NCI-H128 (cell line): ENCODE results near the gene ZNF106.
A peak's percentile ranks its signal among the peaks of the same experiment; 100 is the strongest.

Source experiments
- DNase-seq: peaks from one replicate; lab custom pipeline; 2025; ENCODE audit not compliant: unreplicated experiment; lab: John Stamatoyannopoulos, UW

Gene ZNF106

DNA sequence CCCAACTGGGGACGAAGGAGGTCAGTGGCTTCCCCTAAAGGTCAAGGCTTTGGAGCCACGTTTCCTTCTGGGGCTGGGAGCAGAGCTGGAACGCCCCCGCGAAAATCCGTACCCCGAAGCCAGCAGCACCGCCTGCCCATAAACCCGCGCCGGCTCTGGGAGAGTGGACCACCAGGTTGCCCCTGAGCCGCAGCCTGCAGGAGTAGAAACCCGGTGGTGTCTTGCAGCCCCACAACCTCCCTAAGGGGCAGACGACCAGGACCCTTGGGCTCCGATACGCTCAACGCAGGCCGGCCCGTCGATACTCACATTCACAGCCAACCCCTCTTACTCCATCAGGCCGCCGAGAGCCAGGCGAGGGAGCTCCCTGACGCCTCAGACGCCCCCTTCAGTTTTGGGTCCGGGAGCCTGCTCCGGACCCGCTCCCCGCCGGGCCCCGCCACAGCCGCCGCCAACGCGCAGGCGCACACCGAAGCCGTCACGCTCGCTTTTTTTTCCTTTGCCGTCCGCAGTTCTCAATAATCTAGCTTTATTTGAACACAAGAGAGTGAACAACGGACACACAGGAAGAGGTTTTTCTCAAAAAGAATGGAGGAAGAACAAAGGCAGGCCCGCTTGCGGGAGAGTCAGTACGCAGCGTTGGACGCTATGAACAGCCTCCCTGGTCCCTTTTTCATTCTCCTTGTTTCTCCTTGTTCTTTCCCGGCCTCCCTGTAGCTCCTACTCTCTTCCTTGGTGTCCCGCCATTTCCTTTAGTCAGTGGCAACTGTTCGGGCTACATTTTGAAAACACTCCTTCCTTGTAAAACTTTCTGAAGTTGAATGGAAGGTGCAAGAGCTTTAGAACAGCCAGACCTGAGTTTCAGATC is at the start of gene ZNF106:
ZNF106 (minus strand) TSS at position 471 of the 868 bp plus-strand sequence. CDS start 18,852 bp downstream, outside the sequence.
- DNase-seq: peak; percentile 44

DNA sequence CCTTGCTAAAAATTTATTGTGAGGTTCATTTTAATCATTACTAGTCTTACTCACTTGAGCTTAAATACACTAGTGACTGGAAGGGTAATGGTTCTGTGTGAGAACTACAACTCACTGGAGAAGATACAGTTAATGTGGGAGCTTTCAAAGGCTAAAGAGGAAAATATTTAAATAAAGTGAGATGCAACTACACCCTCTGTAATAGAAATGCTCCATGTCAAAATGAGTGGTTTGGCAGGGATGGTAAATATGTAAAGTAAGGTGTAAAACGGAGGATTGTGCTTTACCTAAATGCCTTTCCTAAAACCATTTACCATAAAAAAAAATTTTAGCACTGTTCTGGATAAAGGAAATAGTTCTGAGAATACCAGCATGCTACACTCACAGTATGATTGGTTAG is 42.3 kb upstream of the ZNF106 start:
- DNase-seq: no peak

DNA sequence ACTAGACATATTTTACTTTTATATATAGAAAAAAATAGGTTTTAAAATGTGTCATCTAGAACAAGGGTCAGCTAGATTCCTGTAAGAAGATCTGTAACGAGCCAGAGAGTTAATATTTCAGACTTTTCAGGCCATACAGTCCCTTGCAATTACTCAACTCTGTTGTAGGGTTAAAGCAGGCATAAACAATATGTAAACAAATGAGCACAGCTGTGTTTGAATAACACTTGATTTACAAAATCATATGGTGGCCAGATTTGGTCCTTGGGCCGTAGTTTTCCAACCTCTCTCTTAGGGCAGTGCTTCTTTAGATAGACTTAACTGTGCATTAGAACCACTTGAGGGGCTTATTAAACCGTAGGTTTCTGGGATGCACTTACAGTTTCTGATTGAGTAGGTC is 38.0 kb upstream of the ZNF106 start:
- no peak for DNase-seq

DNA sequence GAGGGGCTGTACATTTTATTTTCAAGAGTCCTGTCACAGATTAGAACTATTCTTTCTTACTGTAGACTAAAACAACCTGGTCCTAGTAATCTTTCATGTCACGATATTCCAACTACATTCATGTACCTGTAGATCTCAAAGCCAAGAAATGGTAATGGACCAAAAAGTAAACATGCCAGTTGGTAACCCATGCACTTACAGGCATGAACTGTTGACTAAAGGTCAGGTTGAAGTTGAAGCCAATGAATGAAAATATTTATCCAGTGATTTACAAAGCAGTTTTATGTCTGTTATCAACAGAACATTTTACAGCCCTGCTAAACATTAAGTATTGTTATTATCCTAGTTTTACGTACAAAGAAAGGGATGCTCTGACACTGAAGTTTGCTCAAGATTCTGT is 32.4 kb upstream of the ZNF106 start:
- DNase-seq: no peak

DNA sequence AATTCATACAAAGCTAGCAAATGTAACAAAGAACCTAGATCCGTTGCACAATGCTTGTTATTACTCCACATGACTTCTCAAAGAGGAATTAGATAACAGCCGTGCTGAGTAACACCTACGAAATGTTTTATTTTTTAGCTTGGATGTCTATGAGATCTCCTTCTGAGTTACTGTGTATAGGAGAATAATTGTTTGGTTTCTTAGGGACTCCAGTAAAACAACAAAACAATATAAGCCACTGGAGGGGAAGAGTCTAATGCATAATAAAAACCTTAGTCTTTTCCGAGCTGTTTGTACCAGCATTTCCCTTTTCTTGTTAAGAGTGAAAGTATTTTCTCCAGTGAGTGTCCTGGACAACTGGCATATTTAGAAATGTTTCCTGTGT is 20.1 kb upstream of the ZNF106 start:
- no peak for DNase-seq

DNA sequence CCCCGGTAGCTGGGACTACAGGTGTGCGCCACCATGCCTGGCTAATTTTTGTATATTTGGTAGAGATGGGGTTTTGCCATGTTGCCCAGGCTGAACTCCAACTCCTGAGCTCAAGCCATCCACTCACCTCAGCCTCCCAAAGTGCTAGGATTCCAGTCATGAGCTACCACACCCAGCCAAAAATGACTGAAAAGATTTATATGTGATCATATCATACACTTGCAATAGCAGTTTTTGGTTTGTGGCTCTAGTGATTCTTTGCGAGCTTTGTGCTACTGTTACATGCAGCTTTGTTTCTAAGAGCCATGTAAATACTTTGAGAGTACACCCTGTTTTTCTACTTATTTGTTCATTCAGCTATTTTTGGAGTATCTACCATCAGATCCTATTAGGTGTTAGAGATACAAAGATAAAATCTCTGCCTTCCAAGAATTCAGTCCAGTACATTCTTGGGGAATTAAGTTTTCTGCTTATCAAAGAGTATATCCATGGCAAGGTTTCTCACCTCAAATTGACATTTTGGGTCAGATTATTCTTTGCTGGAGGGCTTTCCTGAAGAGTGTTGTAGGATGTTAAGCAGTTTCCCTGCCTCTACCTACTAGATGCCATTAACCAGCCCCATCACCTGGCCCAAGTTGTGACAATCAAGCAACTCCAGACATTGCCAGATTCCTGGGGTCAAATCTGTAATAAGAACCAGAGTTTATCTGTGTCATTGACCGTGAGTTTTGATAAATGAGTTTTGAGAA is 19.5 kb upstream of the ZNF106 start:
- DNase-seq: no peak

DNA sequence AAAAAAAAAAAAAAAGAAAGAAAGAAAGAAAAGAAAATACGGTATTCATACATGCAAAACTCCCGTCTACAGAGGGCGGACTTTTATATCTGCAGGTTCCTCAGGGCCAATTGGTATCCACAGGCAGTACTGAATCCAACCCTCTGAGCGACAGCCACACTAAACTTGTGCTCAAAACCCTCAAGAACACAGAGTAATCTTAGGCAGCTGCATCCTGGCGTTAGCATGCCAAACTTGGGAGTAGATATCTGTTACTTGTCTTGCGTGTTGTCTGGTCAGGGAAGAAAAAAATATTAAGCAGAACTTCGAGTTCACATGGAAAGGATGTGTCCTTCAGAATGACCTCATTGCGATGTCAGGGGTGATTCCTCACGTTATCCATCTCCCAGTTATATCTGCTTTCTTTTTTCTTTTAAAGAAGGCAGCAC is 17.3 kb upstream of the ZNF106 start:
- no peak for DNase-seq

DNA sequence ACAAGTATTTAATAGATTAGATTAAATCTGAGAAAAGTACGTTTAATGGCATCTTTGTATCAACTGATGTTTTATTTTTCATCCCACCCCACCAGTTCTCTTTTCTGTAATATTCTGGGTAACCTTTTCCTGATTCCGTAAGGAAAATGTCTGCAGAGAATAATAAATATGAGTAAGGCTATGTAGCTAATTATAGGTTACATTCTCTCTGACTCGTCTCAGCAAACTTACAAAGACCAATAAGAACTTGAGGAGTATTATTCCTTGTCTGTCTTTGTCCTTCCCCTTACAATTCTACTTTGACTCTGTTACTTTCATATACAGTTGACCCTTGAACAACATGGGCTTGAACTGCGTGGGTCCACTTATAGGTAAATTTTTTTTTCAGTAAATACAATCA is 16.6 kb upstream of the ZNF106 start:
- no peak for DNase-seq

DNA sequence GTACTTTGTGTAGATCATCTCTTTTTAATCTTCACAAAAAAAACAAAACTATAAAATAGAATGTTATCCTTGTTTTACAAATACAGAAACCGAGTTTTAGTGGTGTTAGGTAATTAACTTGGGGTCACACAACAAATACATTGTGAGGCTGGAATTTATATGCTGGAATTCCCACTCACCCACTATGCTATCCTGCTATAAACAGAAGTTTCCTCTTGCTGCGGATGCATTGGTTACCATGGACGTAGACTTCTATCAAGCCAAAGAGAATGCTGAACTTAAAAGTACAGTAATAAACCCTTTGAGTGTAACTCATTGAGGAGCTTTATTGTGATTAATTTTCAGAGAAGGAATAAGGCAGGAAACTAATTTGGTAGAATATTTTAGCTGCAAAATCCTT is 13.7 kb upstream of the ZNF106 start:
- DNase-seq: no peak

DNA sequence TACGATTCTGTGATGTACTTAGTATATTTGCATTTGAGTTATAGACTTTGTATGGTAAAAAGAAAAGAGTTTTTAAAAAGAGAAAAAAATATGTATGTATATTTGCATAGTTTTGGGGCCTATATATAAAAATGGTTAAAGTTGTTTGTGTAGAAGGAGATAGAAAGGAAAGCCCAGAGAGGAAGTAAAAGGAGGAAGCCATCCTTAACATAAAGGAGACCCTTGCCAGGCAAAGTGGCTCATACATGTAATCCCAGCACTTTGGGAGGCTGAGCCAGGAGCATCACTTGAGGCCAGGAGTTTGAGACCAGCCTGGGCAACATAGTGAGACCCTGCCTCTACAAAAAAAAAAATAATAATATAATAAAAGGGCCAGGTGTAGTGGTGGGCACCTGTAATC is 12.9 kb upstream of the ZNF106 start:
- DNase-seq: no peak

GRCh38 chr15:42502477-42502876 is 11.5 kb upstream of the ZNF106 start:
- DNase-seq: no peak

GRCh38 chr15:42499858-42500609 is 9.1 kb upstream of the ZNF106 start:
- no peak for DNase-seq

GRCh38 chr15:42498212-42499068 is 7.5 kb upstream of the ZNF106 start:
- DNase-seq: no peak

- peak; percentile 21 for DNase-seq
Measured at GRCh38 chr15:42495361-42496212, 4.6 kb upstream of the ZNF106 start, which contains the start of gene SNAP23. SNAP23 (plus strand) TSS chr15:42495634; CDS start chr15:42511847, 16,213 bp downstream.

DNA sequence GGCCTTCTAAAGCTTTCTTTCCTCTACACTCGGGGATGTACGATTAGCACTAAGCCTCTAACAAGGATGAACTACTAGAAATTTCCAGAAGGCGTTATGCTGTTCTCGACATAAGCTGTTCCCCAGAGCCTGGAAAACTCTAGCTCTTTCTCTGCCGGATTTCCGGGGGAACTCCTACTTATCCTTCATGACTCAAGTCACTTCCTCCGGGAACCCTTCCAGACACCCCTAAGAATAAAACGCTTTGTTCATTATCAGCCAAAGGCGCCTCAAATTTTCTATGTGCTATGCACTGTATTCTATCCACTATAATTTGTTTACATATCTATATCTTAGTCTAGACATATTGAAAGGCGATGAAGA is 4.0 kb upstream of the ZNF106 start:
- no peak for DNase-seq

DNA sequence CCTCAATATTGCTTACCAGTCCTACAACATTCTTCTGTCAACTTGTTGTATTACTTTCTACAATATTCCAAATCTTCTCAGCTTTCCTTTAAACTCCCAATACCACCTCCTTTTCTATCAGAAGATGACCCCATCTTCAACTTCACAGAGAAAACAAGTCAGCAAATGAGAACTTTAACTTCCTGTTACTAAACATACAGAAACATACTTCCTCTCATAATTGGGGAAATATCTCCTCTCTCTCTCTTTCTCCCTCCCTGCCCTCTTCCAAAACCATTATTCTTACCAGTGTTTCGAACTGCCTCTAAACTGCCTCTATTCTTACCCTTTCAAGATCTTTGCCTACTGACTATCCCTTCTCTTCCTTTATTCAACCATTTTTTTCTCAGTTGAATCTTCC is 2.7 kb upstream of the ZNF106 start:
- DNase-seq: no peak

- no peak for DNase-seq
Measured at GRCh38 chr15:42491539-42492225, 741 bp upstream of the ZNF106 start.

DNA sequence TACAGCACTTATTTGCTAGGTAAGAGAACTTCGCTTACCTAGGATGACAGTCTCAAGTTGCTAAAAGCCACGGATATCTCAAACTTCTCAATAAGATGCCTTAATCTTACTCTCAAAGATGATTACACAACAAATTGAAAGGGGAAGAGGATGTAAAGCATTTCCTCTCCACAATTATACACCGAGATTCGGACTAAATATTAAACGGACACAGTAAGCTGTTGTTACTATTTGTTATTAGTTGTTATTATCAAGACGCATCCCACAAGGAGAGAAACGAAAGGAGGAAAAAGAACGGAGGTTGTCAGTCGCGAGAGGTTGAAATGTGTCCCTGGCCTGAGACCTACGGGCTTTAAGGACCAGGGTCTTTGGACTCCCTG is 660 bp downstream of the ZNF106 start:
- no peak for DNase-seq

GRCh38 chr15:42483677-42484076 is 7.3 kb downstream of the ZNF106 start:
- DNase-seq: no peak
